ENCODE results near the gene LONRF3.

- TF ChIP-seq CTCF (IDR thresholded peaks at IDR 0.05) (no peak), POLR2A (IDR thresholded peaks at IDR 0.05) (no peak)
Observed at GRCh38 chrX:118988911-118989310, 14.5 kb downstream of the LONRF3 start.

Data from right lobe of liver (tissue), 4 donors.